ENCODE data around the gene NHSL1.

- TF ChIP-seq CTCF (IDR thresholded peaks at IDR 0.05) (no peak), EP300 (IDR thresholded peaks at IDR 0.05; ENCODE audit: low read depth) (no peak)
Observed at GRCh38 chr6:138482816-138483215, 16.5 kb downstream of the NHSL1 start.

All from transverse colon (tissue), 3 donors.